HCT116 (cell line): Measurements from ENCODE around the gene TEAD1. TPM values are rescaled to one million over a fixed set of nuclear protein-coding genes. Genes with fewer than 3 reads are reported as not detected.

ENCODE experiments used
- ATAC-seq: fragments of 200-7000 bp; cut with Tn5 transposase; 2 replicates; pipeline ENCODE4 v1.9.1; 2020; ENCODE audit warnings: mild to moderate bottlenecking, moderate library complexity
- BruUV-seq: library from RNA; stranded (reverse); fragments of 400-500 nt; replicated peaks from 2 replicates; lab custom pipeline; 2021; lab: Mats Ljungman, UMichigan
- CTCF ChIA-PET: fragments of 300-600 bp; sonication (Branson Sonifier 250); formaldehyde crosslinking; loops from one replicate; lab custom pipeline; 2021; ENCODE audit warnings: antibody characterized with exemption; lab: Charles Lee
- POLR2A ChIA-PET: fragments of 300-600, 350-600 bp; sonication (Branson Sonifier 250); formaldehyde crosslinking; loops from one replicate; lab custom pipeline; 2021; ENCODE audit warnings: antibody characterized with exemption; lab: Charles Lee
- RAD21 ChIA-PET, 2 experiments: fragments of 300-600 bp; sonication (Branson Sonifier 250); formaldehyde crosslinking; loops; one replicate each; lab custom pipeline; 2023; ENCODE audit warnings: low total read pairs in 2 of 2; ENCODE audit not compliant: uncharacterized antibody in 2 of 2, unreplicated experiment in 2 of 2, low non-redundant PET in 1 of 2; lab: Charles Lee
- DNase-seq: peaks from one replicate; pipeline ENCODE4 v3.0.0-alpha.2; 2010; ENCODE audit warnings: low read depth, low spot score
- H2AFZ ChIP-seq: fragments of 200-600 bp; shearing (Covaris generic), sonication (generic); 2 replicates; pipeline ENCODE4 v1.6.1; 2017; ENCODE audit warnings: low read depth, mixed run types, mixed read lengths, antibody characterized with exemption, low read length; ENCODE audit not compliant: poor library complexity, severe bottlenecking
- H3K27ac ChIP-seq: 2 replicates; pipeline ENCODE4 v1.5.1; 2012; ENCODE audit warnings: low read depth, low read length
- H3K27me3 ChIP-seq: fragments of 200-600 bp; sonication (generic); 2 replicates; pipeline ENCODE4 v1.6.1; 2016; ENCODE audit warnings: mixed run types, low read length, mixed read lengths; ENCODE audit not compliant: insufficient read depth
- H3K36me3 ChIP-seq, 2 experiments: fragments of 200-500 bp in 1 of 2; fragments of 200-600 bp in 1 of 2; sonication (Bioruptor generic) in 1 of 2; sonication (generic) in 1 of 2; 2 replicates each; pipeline versions ENCODE4 v1.5.1 to v1.6.1; 2014 to 2016; ENCODE audit warnings: low read length in 2 of 2, inconsistent platforms in 1 of 2, mixed read lengths in 1 of 2, mixed run types in 1 of 2; ENCODE audit not compliant: insufficient read depth in 2 of 2, control insufficient read depth in 1 of 2
- H3K4me1 ChIP-seq, 2 experiments: fragments of 200-600 bp in 1 of 2; sonication (generic) in 1 of 2; 2 replicates each; pipeline versions ENCODE4 v1.5.1 to v1.6.1; 2012 to 2017; ENCODE audit warnings: low read length in 2 of 2, inconsistent platforms in 1 of 2, mild to moderate bottlenecking in 1 of 2, mixed read lengths in 1 of 2, mixed run types in 1 of 2, moderate library complexity in 1 of 2; ENCODE audit not compliant: insufficient read depth in 2 of 2, control insufficient read depth in 1 of 2
- H3K4me2 ChIP-seq: fragments of 200-600 bp; sonication (generic); 2 replicates; pipeline ENCODE4 v1.6.1; 2017; ENCODE audit warnings: mixed run types, low read length, mixed read lengths
- H3K4me3 ChIP-seq, 2 experiments: fragments of 200-600 bp in 1 of 2; sonication (generic) in 1 of 2; replicated peaks in 1 of 2; 2 replicates each; pipeline ENCODE4 v1.5.1; 2011 to 2016; ENCODE audit warnings: low read length in 2 of 2, control low read depth in 1 of 2, low read depth in 1 of 2, mild to moderate bottlenecking in 1 of 2, mixed read lengths in 1 of 2, mixed run types in 1 of 2
- H3K79me2 ChIP-seq: fragments of 200-600 bp; sonication (generic); 2 replicates; pipeline ENCODE4 v1.6.1; 2017; ENCODE audit warnings: mild to moderate bottlenecking, mixed run types, low read length, moderate library complexity, mixed read lengths; ENCODE audit not compliant: insufficient read depth
- H3K9ac ChIP-seq: fragments of 200-600 bp; sonication (generic); 2 replicates; pipeline ENCODE4 v1.6.1; 2016; ENCODE audit warnings: low read length, mixed read lengths
- H3K9me2 ChIP-seq: fragments of 200-600 bp; sonication (generic), shearing (Covaris generic); 2 replicates; pipeline ENCODE4 v1.6.1; 2017; ENCODE audit warnings: mixed run types, mild to moderate bottlenecking, moderate library complexity; ENCODE audit not compliant: insufficient read depth
- H3K9me3 ChIP-seq, 2 experiments: fragments of 200-500 bp in 1 of 2; fragments of 200-600 bp in 1 of 2; sonication (Bioruptor generic) in 1 of 2; sonication (generic) in 1 of 2; 2 replicates each; pipeline ENCODE4 v1.6.1; 2014 to 2017; ENCODE audit warnings: low read length in 2 of 2, mixed read lengths in 2 of 2, inconsistent platforms in 1 of 2, low read depth in 1 of 2, mild to moderate bottlenecking in 1 of 2, mixed run types in 1 of 2, moderate library complexity in 1 of 2; ENCODE audit not compliant: control insufficient read depth in 1 of 2, insufficient read depth in 1 of 2
- H4K20me1 ChIP-seq: fragments of 200-600 bp; sonication (generic), shearing (Covaris generic); 2 replicates; pipeline ENCODE4 v1.6.1; 2017; ENCODE audit warnings: mixed run types, mild to moderate bottlenecking, moderate library complexity; ENCODE audit not compliant: insufficient read depth
- ATF3 ChIP-seq: IDR thresholded peaks from 2 replicates; pipeline ENCODE4 v1.6.1; 2012
- CEBPB ChIP-seq: IDR thresholded peaks from 2 replicates; pipeline ENCODE4 v1.6.1; 2012; ENCODE audit warnings: low read depth
- EGR1 ChIP-seq: IDR thresholded peaks from 2 replicates; pipeline ENCODE4 v1.6.1; 2012; ENCODE audit warnings: low read depth
- EZH2 ChIP-seq: fragments of 200-600 bp; sonication (generic); IDR thresholded peaks from 2 replicates; pipeline ENCODE4 v1.6.1; 2017; ENCODE audit warnings: antibody characterized with exemption, mixed run types
- JUND ChIP-seq: IDR thresholded peaks from 2 replicates; pipeline ENCODE4 v1.6.1; 2012
- POLR2A ChIP-seq: IDR thresholded peaks from 2 replicates; pipeline ENCODE4 v1.7.0; 2011; ENCODE audit warnings: borderline replicate concordance; ENCODE audit not compliant: insufficient read depth, insufficient read length; ENCODE audit errors: extremely low read depth
- POLR2AphosphoS5 ChIP-seq: IDR thresholded peaks from 2 replicates; pipeline ENCODE4 v1.6.1; 2011; ENCODE audit warnings: mild to moderate bottlenecking, low read depth, low read length, moderate library complexity
- SIN3A ChIP-seq: IDR thresholded peaks from 2 replicates; pipeline ENCODE4 v1.6.1; 2012; ENCODE audit warnings: low read depth
- SP1 ChIP-seq: IDR thresholded peaks from 2 replicates; pipeline ENCODE4 v1.6.1; 2012; ENCODE audit warnings: low read depth
- SRF ChIP-seq: IDR thresholded peaks from 2 replicates; pipeline ENCODE4 v1.6.1; 2012; ENCODE audit warnings: low read depth
- TCF7L2 ChIP-seq: IDR thresholded peaks from 2 replicates; pipeline ENCODE4 v1.7.0; 2011; ENCODE audit warnings: borderline replicate concordance, inconsistent platforms; ENCODE audit not compliant: insufficient read depth, insufficient read length; ENCODE audit errors: extremely low read depth
- YY1 ChIP-seq: IDR thresholded peaks from 2 replicates; pipeline ENCODE4 v1.6.1; 2011; ENCODE audit warnings: low read length, low read depth, moderate library complexity, mild to moderate bottlenecking; ENCODE audit not compliant: insufficient replicate concordance; ENCODE audit errors: extremely low read depth
- ZBTB33 ChIP-seq: IDR thresholded peaks from 2 replicates; pipeline ENCODE4 v1.6.1; 2011; ENCODE audit warnings: mild to moderate bottlenecking, low read length, moderate library complexity; ENCODE audit not compliant: insufficient replicate concordance; ENCODE audit errors: extremely low read depth
- ZFX ChIP-seq: fragments of 450-650 bp; IDR thresholded peaks from 2 replicates; pipeline ENCODE4 v1.6.1; 2017
- ZNF274 ChIP-seq: fragments of 200-500 bp; sonication (Bioruptor generic); IDR thresholded peaks from 2 replicates; pipeline ENCODE4 v1.6.1; 2014; ENCODE audit warnings: mild to moderate bottlenecking, low read depth, low read length, inconsistent platforms
- intact Hi-C: fragments of 100-400 bp; cut with micrococcal nuclease; formaldehyde crosslinking; loops from 2 replicates; pipeline ENCODE4 v1.10.0; 2022
- total RNA-seq: library from RNA; stranded (reverse); gene quantifications from one replicate; pipeline ENCODE4 v1.2.1, GENCODE V29; 2021; ENCODE audit not compliant: unreplicated experiment
- TF ChIP-seq, protein P1 (sequence below): IDR thresholded peaks from 2 replicates; pipeline ENCODE4 v1.6.1; 2012; ENCODE audit warnings: low read depth
- TF ChIP-seq, protein P2 (sequence below), 3 experiments: fragments of 200-600 bp in 1 of 3; sonication (generic) in 1 of 3; IDR thresholded peaks in 2 of 3; conservative IDR thresholded peaks in 1 of 3; 2 replicates each; pipeline ENCODE4 v1.5.1; 2012 to 2017; ENCODE audit warnings: low read depth in 2 of 3, low read length in 2 of 3, antibody characterized with exemption in 1 of 3, borderline replicate concordance in 1 of 3, control low read depth in 1 of 3, mild to moderate bottlenecking in 1 of 3, mixed read lengths in 1 of 3, mixed run types in 1 of 3, moderate library complexity in 1 of 3; ENCODE audit not compliant: insufficient read depth in 1 of 3

Gene TEAD1
- total RNA-seq, 1 experiment from 2014 or later, result 103 TPM

- intact Hi-C loops, result no loop called here
- Histone ChIP-seq H3K9me2 (no peaks in the 10 kb centered on the region), H3K27me3 (no peaks in the 10 kb centered on the region), H3K36me3 (no peaks in the 10 kb centered on the region), H4K20me1 (no peaks in the 10 kb centered on the region), H3K9ac (no peak overlapping the region), H3K79me2 (peaks cover 94% of the 10 kb centered on the region), H3K27ac (no peak overlapping the region), H2AFZ (no peak overlapping the region), H3K4me3 (no peak overlapping the region), H3K4me1 (peaks cover 39 to 50% of the 10 kb centered on the region in 2 experiments), H3K9me3 (no peaks in the 10 kb centered on the region), H3K4me2 (no peak overlapping the region)
- BruUV-seq, result no TSS peak
- ChIA-PET RAD21 (no interaction called here), CTCF (no interaction called here), POLR2A (no interaction called here)
- TF ChIP-seq, protein P1, sequence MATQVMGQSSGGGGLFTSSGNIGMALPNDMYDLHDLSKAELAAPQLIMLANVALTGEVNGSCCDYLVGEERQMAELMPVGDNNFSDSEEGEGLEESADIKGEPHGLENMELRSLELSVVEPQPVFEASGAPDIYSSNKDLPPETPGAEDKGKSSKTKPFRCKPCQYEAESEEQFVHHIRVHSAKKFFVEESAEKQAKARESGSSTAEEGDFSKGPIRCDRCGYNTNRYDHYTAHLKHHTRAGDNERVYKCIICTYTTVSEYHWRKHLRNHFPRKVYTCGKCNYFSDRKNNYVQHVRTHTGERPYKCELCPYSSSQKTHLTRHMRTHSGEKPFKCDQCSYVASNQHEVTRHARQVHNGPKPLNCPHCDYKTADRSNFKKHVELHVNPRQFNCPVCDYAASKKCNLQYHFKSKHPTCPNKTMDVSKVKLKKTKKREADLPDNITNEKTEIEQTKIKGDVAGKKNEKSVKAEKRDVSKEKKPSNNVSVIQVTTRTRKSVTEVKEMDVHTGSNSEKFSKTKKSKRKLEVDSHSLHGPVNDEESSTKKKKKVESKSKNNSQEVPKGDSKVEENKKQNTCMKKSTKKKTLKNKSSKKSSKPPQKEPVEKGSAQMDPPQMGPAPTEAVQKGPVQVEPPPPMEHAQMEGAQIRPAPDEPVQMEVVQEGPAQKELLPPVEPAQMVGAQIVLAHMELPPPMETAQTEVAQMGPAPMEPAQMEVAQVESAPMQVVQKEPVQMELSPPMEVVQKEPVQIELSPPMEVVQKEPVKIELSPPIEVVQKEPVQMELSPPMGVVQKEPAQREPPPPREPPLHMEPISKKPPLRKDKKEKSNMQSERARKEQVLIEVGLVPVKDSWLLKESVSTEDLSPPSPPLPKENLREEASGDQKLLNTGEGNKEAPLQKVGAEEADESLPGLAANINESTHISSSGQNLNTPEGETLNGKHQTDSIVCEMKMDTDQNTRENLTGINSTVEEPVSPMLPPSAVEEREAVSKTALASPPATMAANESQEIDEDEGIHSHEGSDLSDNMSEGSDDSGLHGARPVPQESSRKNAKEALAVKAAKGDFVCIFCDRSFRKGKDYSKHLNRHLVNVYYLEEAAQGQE, result no peak
- TF ChIP-seq POLR2A, result no peak
- no peak for TF ChIP-seq EGR1
- no peak for TF ChIP-seq SP1
- no peak for TF ChIP-seq SIN3A
- TF ChIP-seq JUND, result no peak
- TF ChIP-seq ZBTB33, result no peak
- TF ChIP-seq YY1, result no peak
- TF ChIP-seq, protein P2, sequence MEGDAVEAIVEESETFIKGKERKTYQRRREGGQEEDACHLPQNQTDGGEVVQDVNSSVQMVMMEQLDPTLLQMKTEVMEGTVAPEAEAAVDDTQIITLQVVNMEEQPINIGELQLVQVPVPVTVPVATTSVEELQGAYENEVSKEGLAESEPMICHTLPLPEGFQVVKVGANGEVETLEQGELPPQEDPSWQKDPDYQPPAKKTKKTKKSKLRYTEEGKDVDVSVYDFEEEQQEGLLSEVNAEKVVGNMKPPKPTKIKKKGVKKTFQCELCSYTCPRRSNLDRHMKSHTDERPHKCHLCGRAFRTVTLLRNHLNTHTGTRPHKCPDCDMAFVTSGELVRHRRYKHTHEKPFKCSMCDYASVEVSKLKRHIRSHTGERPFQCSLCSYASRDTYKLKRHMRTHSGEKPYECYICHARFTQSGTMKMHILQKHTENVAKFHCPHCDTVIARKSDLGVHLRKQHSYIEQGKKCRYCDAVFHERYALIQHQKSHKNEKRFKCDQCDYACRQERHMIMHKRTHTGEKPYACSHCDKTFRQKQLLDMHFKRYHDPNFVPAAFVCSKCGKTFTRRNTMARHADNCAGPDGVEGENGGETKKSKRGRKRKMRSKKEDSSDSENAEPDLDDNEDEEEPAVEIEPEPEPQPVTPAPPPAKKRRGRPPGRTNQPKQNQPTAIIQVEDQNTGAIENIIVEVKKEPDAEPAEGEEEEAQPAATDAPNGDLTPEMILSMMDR (IDR thresholded peaks at IDR 0.05 in 2 of 3, conservative IDR thresholded peaks at IDR 0.05 in 1 of 3; ENCODE audit: borderline replicate concordance in 1 of 3, insufficient read depth in 1 of 3, low read depth in 2 of 3, low read length in 2 of 3), result no peak
- TF ChIP-seq TCF7L2, result no peak
- no peak for TF ChIP-seq EZH2
- no peak for TF ChIP-seq ATF3
- no peak for TF ChIP-seq SRF
- no peak for TF ChIP-seq ZFX
- TF ChIP-seq CEBPB, result no peak
- no peak for TF ChIP-seq POLR2AphosphoS5
- no peak for TF ChIP-seq ZNF274
- ATAC-seq, result no peak
- no peak for DNase-seq
Measured at GRCh38 chr11:12715941-12716340, 41.7 kb downstream of the TEAD1 start.
